Gastrocnemius medialis (tissue), 4 donors: ENCODE results near the gene PLXNA2.

Source experiments
- POLR2A ChIP-seq, 2 donors: fragments of 450-650 bp; IDR thresholded peaks; one replicate each; pipeline ENCODE4 v1.6.1; 2017; ENCODE audit warnings: antibody characterized with exemption in 2 of 2, mild to moderate bottlenecking in 2 of 2, moderate library complexity in 2 of 2
- TF ChIP-seq, protein P1 (sequence below), 5 experiments: fragments of 450-650 bp in 3 of 5; fragments of 200-600 bp in 2 of 5; sonication (generic) in 2 of 5; IDR thresholded peaks in 4 of 5; conservative IDR thresholded peaks in 1 of 5; 1 replicate in 4 of 5; 2 replicates in 1 of 5; pipeline ENCODE4 v1.5.1; 2016 to 2019; ENCODE audit warnings: antibody characterized with exemption in 5 of 5, mild to moderate bottlenecking in 3 of 5, moderate library complexity in 3 of 5

DNA sequence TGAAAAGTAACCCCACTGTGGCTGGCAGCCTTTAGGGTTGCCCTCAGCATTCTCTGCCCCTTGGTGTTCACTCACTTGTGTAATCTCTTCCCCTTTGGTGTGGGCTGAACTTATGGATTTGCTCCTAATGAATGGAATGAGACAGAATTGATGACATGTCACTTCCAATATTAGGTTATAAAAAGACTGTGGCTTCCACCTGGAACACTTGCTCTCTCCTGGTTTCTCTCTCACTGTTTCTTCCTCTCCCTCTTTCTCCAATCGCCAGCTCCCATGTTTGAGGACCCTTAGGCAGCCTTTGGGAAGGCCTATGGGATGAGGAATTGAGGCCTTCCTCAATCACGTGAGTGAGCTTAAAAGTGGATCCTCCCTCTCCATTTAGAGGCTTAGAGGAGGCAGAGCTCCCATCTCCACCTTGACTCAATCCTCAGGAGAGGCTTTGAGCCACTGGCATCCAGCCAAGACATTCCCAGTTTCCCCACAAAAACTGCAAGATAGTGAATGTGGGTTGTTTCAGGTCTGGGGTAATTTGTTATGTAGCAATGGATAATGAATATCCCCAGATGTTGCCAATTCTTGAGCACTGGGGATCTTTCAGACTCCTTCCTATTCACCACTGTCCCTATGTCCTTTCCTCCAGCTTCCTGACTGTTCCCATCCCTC is 237.8 kb downstream of the PLXNA2 start:
- TF ChIP-seq POLR2A (IDR thresholded peaks at IDR 0.05): no peak
- TF ChIP-seq, protein P1, sequence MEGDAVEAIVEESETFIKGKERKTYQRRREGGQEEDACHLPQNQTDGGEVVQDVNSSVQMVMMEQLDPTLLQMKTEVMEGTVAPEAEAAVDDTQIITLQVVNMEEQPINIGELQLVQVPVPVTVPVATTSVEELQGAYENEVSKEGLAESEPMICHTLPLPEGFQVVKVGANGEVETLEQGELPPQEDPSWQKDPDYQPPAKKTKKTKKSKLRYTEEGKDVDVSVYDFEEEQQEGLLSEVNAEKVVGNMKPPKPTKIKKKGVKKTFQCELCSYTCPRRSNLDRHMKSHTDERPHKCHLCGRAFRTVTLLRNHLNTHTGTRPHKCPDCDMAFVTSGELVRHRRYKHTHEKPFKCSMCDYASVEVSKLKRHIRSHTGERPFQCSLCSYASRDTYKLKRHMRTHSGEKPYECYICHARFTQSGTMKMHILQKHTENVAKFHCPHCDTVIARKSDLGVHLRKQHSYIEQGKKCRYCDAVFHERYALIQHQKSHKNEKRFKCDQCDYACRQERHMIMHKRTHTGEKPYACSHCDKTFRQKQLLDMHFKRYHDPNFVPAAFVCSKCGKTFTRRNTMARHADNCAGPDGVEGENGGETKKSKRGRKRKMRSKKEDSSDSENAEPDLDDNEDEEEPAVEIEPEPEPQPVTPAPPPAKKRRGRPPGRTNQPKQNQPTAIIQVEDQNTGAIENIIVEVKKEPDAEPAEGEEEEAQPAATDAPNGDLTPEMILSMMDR (IDR thresholded peaks at IDR 0.05 in 4 of 5, conservative IDR thresholded peaks at IDR 0.05 in 1 of 5): no peak
